Immature natural killer cell (primary cell): ENCODE data around the gene FAM76A. TPM values are rescaled to one million over a fixed set of nuclear protein-coding genes. Genes with fewer than 3 reads are reported as not detected.

ENCODE experiments used
- DNase-seq, 3 donors: peaks; one replicate each; pipeline ENCODE4 v3.0.0; 2022; ENCODE audit warnings: mixed read lengths in 1 of 3
- H3K27ac Mint-ChIP-seq, 6 donors: one replicate each; pipeline ENCODE4 v1.8.0; 2020; ENCODE audit warnings: mixed read lengths in 6 of 6, mild to moderate bottlenecking in 5 of 6, inconsistent platforms in 4 of 6, moderate library complexity in 3 of 6
- H3K27me3 Mint-ChIP-seq, 3 donors: one replicate each; pipeline ENCODE4 v1.8.0; 2020 to 2021; ENCODE audit warnings: low read depth in 3 of 3, mild to moderate bottlenecking in 3 of 3, mixed read lengths in 3 of 3, moderate library complexity in 3 of 3, inconsistent platforms in 1 of 3
- H3K36me3 Mint-ChIP-seq, 3 donors: one replicate each; pipeline ENCODE4 v1.8.0; 2020; ENCODE audit warnings: mixed read lengths in 3 of 3, inconsistent platforms in 2 of 3, mild to moderate bottlenecking in 2 of 3
- H3K4me1 Mint-ChIP-seq, 2 donors: one replicate each; pipeline ENCODE4 v1.8.0; 2020; ENCODE audit warnings: inconsistent platforms in 2 of 2, mild to moderate bottlenecking in 2 of 2, mixed read lengths in 2 of 2, moderate library complexity in 1 of 2
- H3K4me3 Mint-ChIP-seq, 5 donors: one replicate each; pipeline ENCODE4 v1.8.0; 2020; ENCODE audit warnings: mild to moderate bottlenecking in 5 of 5, mixed read lengths in 5 of 5, inconsistent platforms in 3 of 5, moderate library complexity in 3 of 5
- H3K9me3 Mint-ChIP-seq, 6 donors: one replicate each; pipeline ENCODE4 v1.8.0; 2020; ENCODE audit warnings: mild to moderate bottlenecking in 6 of 6, mixed read lengths in 6 of 6, inconsistent platforms in 4 of 6, moderate library complexity in 3 of 6
- polyA plus RNA-seq, 3 donors: library from polyadenylated mRNA; unstranded; fragments of 300-500 nt; fragmentation: Illumina TruSeq; gene quantifications; one replicate each; pipeline ENCODE4 v1.2.3, GENCODE V29; 2021

Gene FAM76A
- polyA plus RNA-seq, 3 donors from 2014 or later: 2.2 to 8.1 (median 7.5) TPM

DNA sequence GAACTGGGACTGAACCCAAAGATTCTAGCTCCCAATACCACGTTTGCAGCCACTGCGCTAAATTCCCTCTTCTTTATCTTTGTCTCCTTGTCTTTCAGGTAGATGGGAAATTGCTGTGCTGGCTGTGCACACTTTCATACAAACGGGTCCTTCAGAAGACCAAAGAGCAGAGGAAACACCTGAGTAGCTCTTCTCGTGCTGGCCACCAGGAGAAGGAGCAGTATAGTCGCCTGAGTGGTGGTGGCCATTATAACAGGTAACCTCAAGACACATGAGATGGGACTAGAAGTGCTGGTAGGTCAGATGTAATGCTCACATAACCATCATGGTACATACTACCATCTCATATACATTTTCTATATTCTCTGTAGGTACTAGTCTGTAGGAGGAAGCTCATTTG lies 18.8 kb downstream of the FAM76A start:
- Mint-ChIP-seq H3K36me3 (peaks cover 14 to 33% (median 22%) of the 10 kb centered on the region in 3 donors), H3K4me3 (no peak overlapping the region), H3K27ac (peak overlapping the region in 1 of 6 donors; percentile 86), H3K4me1 (no peaks in the 10 kb centered on the region), H3K27me3 (peaks cover 0 to 2% (median 0%) of the 10 kb centered on the region in 3 donors), H3K9me3 (no peaks in the 10 kb centered on the region)
- DNase-seq: no peak

DNA sequence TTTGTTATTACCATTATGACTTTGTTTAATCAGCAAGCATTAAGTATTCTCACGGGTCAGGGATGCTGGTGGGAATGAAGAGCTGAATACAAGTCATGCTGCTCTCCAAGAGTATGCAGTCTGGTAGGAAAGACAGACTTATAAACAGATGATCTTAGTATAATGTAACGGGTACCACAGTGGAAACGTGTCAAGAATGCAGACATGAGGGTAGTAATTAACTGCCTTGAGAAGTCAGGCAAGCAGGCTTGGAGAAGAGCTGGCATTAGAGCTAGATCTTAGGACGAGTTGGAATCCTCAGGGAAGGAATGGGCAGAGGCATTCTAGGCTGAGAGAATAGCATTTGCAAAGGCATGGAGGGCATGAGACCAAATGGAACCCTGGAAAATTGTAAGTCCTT lies 19.7 kb downstream of the FAM76A start:
- H3K36me3 Mint-ChIP-seq: peaks cover 18 to 37% (median 29%) of the 10 kb centered on the region in 3 donors

DNA sequence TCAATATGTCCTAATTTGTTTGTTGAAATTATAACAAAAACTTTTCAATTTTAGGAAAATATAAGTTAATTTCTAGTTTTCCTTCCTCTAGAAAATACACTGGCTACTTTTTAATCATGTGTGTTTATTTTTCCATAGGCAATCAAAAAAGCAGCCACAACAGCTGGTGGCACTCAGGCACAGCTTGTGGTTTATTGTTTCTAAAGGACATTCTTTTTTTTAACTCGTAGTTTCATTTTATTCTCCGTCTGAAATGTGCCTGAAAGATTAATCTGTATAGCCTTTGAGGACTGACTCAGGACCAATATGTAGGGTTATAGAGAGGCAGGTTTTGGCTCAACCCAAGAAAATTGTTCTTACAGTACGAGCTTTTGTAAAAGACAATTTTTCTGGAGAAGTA lies 26.6 kb downstream of the FAM76A start:
- peaks cover 14 to 46% (median 26%) of the 10 kb centered on the region in 3 donors for H3K36me3 Mint-ChIP-seq

More for the DNA sequence above, 19.7 kb downstream of the FAM76A start:
- DNase-seq: no peak
- Mint-ChIP-seq H3K9me3 (no peaks in the 10 kb centered on the region), H3K27ac (no peak overlapping the region), H3K4me3 (no peak overlapping the region), H3K27me3 (peaks cover 0 to 2% (median 0%) of the 10 kb centered on the region in 3 donors), H3K4me1 (no peaks in the 10 kb centered on the region)

DNA sequence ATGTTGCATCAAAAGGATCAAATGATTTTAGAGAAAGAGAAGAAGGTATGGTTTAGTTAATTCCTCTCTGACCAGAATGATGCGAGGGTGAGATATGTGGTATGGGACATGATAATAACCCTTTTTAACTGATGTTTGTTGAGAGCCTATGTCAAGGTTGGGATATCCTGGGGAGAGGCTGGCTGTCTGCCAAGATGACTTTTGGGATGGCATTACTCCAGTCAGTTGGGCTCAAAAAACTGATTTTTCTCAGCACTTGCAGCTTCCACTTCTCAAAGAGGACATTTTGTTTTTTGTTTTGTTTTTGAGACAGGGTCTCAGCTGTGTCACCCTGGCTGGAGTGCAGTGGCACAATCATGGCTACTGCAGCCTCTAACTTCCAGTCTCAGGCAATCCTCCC lies 29.5 kb downstream of the FAM76A start:
- Mint-ChIP-seq H3K27ac (peak overlapping the region in 1 of 6 donors; percentile 67), H3K4me3 (no peak overlapping the region), H3K9me3 (no peaks in the 10 kb centered on the region), H3K4me1 (no peaks in the 10 kb centered on the region), H3K27me3 (no peaks in the 10 kb centered on the region), H3K36me3 (peaks cover 17 to 41% (median 31%) of the 10 kb centered on the region in 3 donors)
- no peak for DNase-seq

More for the DNA sequence above, 26.6 kb downstream of the FAM76A start:
- no peak overlapping the region for H3K27ac Mint-ChIP-seq
- H3K9me3 Mint-ChIP-seq: no peaks in the 10 kb centered on the region
- no peak for DNase-seq
- H3K4me1 Mint-ChIP-seq: no peaks in the 10 kb centered on the region
- H3K27me3 Mint-ChIP-seq: peaks cover 0 to 2% (median 0%) of the 10 kb centered on the region in 3 donors
- no peak overlapping the region for H3K4me3 Mint-ChIP-seq

DNA sequence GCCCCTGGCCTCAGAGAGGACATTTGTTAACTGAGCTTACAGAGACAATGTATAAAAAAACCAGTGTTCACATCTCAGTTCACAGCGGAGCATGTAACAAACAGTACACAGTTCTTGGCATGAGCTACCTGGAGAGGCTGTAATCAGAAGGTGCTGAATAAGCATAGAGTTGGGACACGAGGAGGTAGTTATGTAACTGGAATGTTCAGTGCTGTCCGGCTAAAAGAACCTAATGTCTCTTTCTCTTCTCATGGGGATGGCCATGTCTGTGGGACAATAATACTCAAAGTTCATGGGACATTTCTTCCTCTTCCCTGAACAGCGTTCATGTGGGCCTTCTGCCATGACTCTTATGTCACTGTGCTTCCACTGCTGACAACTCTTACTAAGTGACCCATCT lies 30.1 kb downstream of the FAM76A start:
- Mint-ChIP-seq H3K4me3 (no peak overlapping the region), H3K9me3 (no peaks in the 10 kb centered on the region), H3K4me1 (no peaks in the 10 kb centered on the region), H3K27ac (peak overlapping the region in 1 of 6 donors; percentile 34), H3K36me3 (peaks cover 19 to 43% (median 29%) of the 10 kb centered on the region in 3 donors), H3K27me3 (no peaks in the 10 kb centered on the region)
- no peak for DNase-seq

DNA sequence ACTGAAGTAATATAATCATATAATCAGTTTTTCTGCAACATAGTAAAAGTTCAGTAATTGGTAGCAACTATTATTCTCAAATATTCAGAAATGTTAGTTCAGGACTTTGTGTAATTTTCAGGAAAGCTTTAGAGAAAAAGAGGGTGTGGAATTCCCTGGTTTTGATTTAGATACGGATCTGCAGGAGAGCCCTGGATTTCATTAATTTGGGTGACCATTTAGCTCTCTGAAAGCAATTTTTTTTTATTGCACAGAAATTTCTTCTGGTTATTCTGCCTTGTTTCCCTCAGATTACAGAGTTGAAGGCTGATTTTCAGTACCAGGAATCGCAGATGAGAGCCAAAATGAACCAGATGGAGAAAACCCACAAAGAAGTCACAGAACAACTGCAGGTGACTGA lies 33.5 kb downstream of the FAM76A start:
- Mint-ChIP-seq H3K27me3 (no peaks in the 10 kb centered on the region), H3K4me1 (no peaks in the 10 kb centered on the region), H3K36me3 (peaks cover 25 to 33% (median 26%) of the 10 kb centered on the region in 3 donors), H3K27ac (no peak overlapping the region), H3K9me3 (no peaks in the 10 kb centered on the region), H3K4me3 (no peak overlapping the region)
- DNase-seq: no peak

DNA sequence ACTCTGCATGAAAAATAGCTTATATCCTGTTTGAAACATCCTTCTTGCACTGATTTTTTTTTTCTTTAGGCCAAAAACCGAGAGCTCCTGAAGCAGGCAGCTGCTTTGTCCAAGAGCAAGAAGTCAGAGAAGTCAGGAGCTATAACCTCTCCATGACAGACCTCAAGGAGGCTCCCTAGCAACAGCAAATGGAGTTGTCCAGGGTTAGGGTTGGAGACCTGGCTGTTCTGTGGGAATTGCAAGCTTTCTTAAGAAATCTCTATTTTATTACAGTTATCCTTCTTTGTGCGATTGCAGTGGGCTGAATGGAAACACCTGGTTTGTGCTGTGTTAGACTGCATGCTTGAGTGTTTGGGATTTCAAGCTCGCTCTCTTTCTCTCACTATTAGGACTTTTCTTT lies 34.7 kb downstream of the FAM76A start:
- Mint-ChIP-seq H3K4me3 (no peak overlapping the region), H3K27me3 (no peaks in the 10 kb centered on the region), H3K27ac (no peak overlapping the region), H3K36me3 (peaks cover 21 to 26% (median 25%) of the 10 kb centered on the region in 3 donors), H3K4me1 (no peaks in the 10 kb centered on the region), H3K9me3 (no peaks in the 10 kb centered on the region)
- DNase-seq: no peak

DNA sequence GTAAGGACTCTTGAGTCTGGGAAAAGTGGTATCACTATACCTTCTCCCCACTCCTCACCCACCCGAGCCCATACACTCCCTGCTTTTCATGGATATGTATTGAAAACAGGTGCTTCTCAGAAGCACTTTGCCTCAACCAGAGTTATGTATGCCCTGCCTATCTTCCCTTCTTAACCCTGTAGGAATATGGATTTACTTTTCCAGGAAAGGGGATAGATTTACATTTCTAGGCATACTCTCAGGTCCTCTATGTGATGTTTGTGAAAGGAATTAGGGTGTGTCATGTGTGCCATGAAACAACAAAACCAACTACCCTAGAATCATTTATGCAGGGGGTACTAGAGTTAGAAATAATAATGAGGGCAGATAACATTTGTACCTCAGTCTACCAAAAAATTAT lies 36.3 kb downstream of the FAM76A start:
- Mint-ChIP-seq H3K4me3 (no peak overlapping the region), H3K9me3 (no peaks in the 10 kb centered on the region)
- no peak for DNase-seq

DNA sequence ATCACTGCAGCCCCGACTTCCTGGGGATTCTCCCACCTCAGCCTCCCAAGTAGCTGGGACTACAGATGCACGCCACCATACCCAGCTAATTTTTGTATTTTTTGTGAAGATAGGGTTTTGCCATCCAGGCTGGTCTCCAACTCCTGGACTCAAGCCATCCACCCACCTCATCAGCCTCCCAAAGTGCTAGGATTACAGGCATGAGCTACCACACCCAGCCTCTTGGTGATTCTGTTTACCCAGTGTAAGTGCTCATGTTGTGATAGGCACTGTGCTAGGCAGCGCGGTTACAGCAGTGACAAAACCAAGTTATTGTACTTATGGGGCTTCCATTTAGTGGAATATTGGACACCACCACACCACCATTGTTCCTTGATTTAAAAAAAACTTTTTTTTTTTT lies 37.6 kb downstream of the FAM76A start:
- Mint-ChIP-seq H3K9me3 (no peaks in the 10 kb centered on the region), H3K36me3 (peaks cover 11 to 21% (median 17%) of the 10 kb centered on the region in 3 donors), H3K4me1 (no peaks in the 10 kb centered on the region), H3K27ac (no peak overlapping the region), H3K4me3 (no peak overlapping the region), H3K27me3 (no peaks in the 10 kb centered on the region)
- no peak for DNase-seq

More for the DNA sequence above, 36.3 kb downstream of the FAM76A start:
- Mint-ChIP-seq H3K27ac (no peak overlapping the region), H3K36me3 (peaks cover 16 to 21% (median 21%) of the 10 kb centered on the region in 3 donors), H3K27me3 (no peaks in the 10 kb centered on the region), H3K4me1 (no peaks in the 10 kb centered on the region)

DNA sequence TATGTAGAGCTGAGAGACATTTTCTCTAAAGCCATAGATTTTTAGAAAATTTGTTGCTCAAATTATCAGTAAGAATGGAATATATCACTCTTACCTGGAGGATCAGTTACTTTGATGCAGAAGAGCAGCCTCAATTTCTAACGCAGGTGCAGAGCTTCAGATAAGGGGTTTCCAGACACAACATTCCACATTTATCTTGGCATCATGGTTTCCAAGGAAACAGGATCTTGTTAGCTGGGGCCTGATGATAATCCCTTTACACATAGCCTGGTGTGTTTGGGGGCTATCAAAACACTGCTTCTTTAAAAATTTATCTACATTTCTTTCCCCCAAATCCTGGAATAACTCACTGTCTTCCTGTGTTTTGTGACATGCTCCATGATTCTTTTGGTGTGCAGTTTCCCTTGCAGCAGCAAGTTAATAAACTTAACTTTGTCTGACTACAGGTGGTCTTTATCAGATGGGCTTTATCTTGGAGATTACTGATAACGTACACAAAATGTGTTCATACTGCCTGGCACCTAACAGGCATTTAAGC lies 44.6 kb downstream of the FAM76A start:
- H3K4me3 Mint-ChIP-seq: no peak overlapping the region
- H3K36me3 Mint-ChIP-seq: no peaks in the 10 kb centered on the region
- H3K27ac Mint-ChIP-seq: no peak overlapping the region
- H3K4me1 Mint-ChIP-seq: peaks cover 17 to 25% of the 10 kb centered on the region in 2 donors
- DNase-seq: no peak
- H3K27me3 Mint-ChIP-seq: peaks cover 2 to 10% (median 3%) of the 10 kb centered on the region in 3 donors
- no peaks in the 10 kb centered on the region for H3K9me3 Mint-ChIP-seq

DNA sequence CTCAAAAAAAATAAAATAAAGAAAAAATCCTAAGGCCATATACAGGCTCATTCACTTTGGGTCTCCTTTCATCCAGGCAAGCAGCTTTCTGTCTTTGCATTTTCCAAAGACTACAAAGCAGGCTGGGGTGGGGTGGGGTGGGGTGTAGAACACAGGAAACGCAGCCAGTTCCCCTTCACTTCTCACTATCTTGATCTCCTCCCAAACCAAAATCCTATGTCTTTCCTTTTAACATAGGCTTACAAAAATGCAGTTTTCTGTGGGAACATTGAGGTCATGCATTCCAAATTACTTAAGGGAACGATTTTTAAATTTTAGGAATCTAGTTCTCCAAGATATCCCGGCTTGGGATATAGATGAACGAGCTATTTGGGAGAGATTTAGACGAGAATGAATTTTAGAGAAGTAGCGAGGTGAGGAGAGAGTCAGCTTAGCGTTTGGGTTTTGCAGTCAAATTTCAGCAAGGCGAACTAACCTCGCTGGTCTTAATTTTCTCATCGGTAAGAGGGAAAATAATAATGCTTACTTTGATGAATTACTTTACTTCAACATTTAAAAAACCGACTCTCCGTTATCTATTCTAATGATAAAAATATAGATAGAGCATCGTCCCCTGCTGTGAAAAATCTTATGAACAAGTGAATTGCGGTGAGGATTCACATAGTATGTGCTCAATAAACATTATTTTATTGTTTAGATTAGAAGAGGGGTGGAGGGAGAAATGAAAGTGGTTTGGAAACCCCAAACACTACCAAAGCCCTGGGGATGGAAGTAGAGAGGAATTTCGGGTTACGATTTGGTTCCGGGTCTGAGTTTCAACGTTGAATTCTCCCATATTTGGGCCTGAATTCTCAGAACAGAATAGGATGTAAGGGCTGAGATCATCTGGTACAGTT lies 46.5 kb downstream of the FAM76A start:
- Mint-ChIP-seq H3K9me3 (no peaks in the 10 kb centered on the region), H3K4me3 (peak overlapping the region; percentile 88 to 98 (median 92)), H3K27me3 (peaks cover 2 to 10% (median 3%) of the 10 kb centered on the region in 3 donors), H3K4me1 (peaks cover 19 to 33% of the 10 kb centered on the region in 2 donors), H3K27ac (peak overlapping the region; percentile 92 to 99 (median 96)), H3K36me3 (peaks cover 0 to 6% (median 3%) of the 10 kb centered on the region in 3 donors)
- no peak for DNase-seq

DNA sequence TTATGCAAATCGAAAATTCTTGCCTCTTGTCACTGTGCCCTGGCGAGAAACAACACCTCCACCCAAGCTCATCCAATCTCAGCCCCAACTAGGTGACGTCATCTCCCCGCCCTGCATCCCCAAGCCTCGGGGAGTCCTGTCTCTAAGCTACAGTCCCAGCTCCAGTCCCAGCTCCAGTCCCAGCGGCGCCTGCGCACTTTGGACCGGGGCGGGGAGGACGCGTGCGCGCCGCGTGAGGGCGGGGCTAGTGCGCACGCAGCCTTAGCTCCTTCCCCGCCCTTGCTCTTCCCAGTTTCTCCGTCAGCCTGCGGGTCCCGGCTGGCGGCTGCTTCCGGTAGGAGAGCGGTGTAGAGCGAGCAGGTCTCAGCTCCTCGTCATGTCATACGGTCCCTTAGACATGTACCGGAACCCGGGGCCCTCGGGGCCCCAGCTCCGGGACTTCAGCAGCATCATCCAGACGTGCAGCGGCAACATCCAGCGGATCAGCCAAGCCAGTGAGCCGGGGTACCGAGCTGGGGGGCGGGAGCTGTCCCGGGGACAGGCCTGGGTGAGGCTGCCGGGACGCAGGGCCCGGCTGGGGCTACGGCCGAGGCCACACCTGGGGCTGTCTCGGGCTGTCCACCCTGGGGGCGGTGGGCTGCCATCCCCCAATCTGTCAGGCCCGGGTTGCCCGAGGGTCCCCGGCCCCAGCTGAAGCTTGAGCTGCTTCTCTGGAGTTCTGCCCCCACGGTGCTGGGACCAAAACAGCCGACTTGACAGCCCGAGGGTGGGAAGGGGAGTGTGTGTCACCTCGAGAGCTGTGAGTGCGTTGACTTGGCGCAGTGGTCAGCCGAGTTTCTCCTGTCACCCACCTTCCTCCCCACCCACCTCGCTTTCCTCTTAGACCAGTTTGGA lies 47.4 kb downstream of the FAM76A start, which contains the start of gene STX12:
Gene STX12, plus strand, starts transcription at position 288 of the 894 bp plus-strand sequence. Its CDS starts 89 bp downstream, at position 377.
- H3K9me3 Mint-ChIP-seq: no peaks in the 10 kb centered on the region
- H3K4me1 Mint-ChIP-seq: peaks cover 19 to 33% of the 10 kb centered on the region in 2 donors
- peaks cover 0 to 6% (median 3%) of the 10 kb centered on the region in 3 donors for H3K36me3 Mint-ChIP-seq
- H3K27ac Mint-ChIP-seq: peak within 1 kb of the TSS; percentile 96 to 99 (median 98)
- H3K4me3 Mint-ChIP-seq: peak within 1 kb of the TSS; percentile 88 to 98 (median 96)
- peak; percentile 97 to 98 (median 97) for DNase-seq
- peaks cover 2 to 10% (median 3%) of the 10 kb centered on the region in 3 donors for H3K27me3 Mint-ChIP-seq

DNA sequence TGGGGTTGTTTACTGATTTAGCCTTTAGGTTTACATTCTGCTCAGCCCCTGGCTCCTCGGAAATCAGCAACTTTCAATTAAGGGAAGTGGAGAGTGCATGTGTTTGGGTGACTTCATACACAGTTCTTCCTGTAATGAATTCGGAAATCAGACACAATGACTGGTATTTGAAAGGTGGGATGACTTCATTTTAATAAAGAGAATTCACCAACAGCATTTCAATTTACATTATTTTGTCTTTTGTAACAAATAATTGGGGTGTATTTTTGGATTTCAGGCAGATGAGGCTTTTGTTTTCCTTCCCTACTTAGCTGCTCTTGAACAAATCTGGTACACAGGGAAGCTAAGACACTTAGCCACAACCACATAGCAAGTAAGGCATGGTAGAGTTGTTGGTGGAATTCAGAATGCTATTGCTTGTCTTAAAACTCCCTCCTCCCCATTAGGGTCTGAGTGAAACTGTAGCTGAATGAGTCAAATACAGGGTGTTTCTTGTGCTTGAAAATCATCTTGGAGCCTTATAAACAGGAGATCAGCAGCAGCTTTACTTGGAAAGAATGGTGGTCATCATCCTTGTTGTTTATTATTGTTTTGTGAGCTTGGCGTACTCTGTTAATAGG lies 48.2 kb downstream of the FAM76A start:
- H3K36me3 Mint-ChIP-seq: peaks cover 0 to 6% (median 3%) of the 10 kb centered on the region in 3 donors
- peaks cover 2 to 10% (median 3%) of the 10 kb centered on the region in 3 donors for H3K27me3 Mint-ChIP-seq
- peak overlapping the region; percentile 94 to 99 (median 96) for H3K27ac Mint-ChIP-seq
- peaks cover 19 to 36% of the 10 kb centered on the region in 2 donors for H3K4me1 Mint-ChIP-seq
- DNase-seq: no peak
- H3K9me3 Mint-ChIP-seq: no peaks in the 10 kb centered on the region
- H3K4me3 Mint-ChIP-seq: peak overlapping the region; percentile 88 to 98 (median 96)
